Measurements from ENCODE around the gene G0S2.
A peak's percentile ranks its signal among the peaks of the same experiment; 100 is the strongest.

The G0S2 gene

GRCh38 chr1:209648931-209649776, 26.1 kb upstream of the G0S2 start:
- DNase-seq, result peak; percentile 54 to 58

- DNase-seq, result peak; percentile 45 to 59
Measured at GRCh38 chr1:209650454-209650853, 24.8 kb upstream of the G0S2 start.

GRCh38 chr1:209651138-209651587, 24.0 kb upstream of the G0S2 start:
- peak; percentile 67 to 72 for DNase-seq

GRCh38 chr1:209652121-209652735, 23.0 kb upstream of the G0S2 start, which contains the start of gene LAMB3:
Gene LAMB3, minus strand, starts transcription at chr1:209652425. Its CDS starts 1,481 bp downstream, at chr1:209650944.
- no peak for DNase-seq

- DNase-seq, result no peak
Measured at GRCh38 chr1:209652873-209653401, 22.3 kb upstream of the G0S2 start.

- no peak for DNase-seq
Measured at GRCh38 chr1:209653915-209654351, 21.3 kb upstream of the G0S2 start.

- no peak for DNase-seq
Measured at GRCh38 chr1:209655411-209656231, 19.6 kb upstream of the G0S2 start.

GRCh38 chr1:209657140-209657879, 17.9 kb upstream of the G0S2 start:
- DNase-seq, result no peak

GRCh38 chr1:209657918-209658317, 17.3 kb upstream of the G0S2 start:
- DNase-seq, result no peak

- DNase-seq, result peak; percentile 85 to 88
Measured at GRCh38 chr1:209659909-209660308, 15.3 kb upstream of the G0S2 start.

GRCh38 chr1:209661071-209661470, 14.1 kb upstream of the G0S2 start:
- no peak for DNase-seq

- no peak for DNase-seq
Measured at GRCh38 chr1:209662879-209663327, 12.3 kb upstream of the G0S2 start.

GRCh38 chr1:209667103-209667502, 8.1 kb upstream of the G0S2 start:
- DNase-seq, result no peak

- DNase-seq, result no peak
Measured at GRCh38 chr1:209667708-209668107, 7.5 kb upstream of the G0S2 start.

GRCh38 chr1:209670441-209671082, 4.7 kb upstream of the G0S2 start:
- no peak for DNase-seq

- DNase-seq, result no peak
Measured at GRCh38 chr1:209672705-209673630, 2.2 kb upstream of the G0S2 start.

- peak; percentile 13 to 41 for DNase-seq
Measured at GRCh38 chr1:209673631-209674417, 1.4 kb upstream of the G0S2 start.

- no peak for DNase-seq
Measured at GRCh38 chr1:209675565-209676154, 448 bp downstream of the G0S2 start.

- no peak for DNase-seq
Measured at GRCh38 chr1:209678981-209679539, 3.8 kb downstream of the G0S2 start.
